Gastrocnemius medialis (tissue), 4 donors: ENCODE results near the gene GPRC5B. TPM values are rescaled to one million over a fixed set of nuclear protein-coding genes. Genes with fewer than 3 reads are reported as not detected.

ENCODE experiments used
- ATAC-seq, 2 donors: fragments of 150-250 bp; one replicate each; pipeline ENCODE4 v1.9.1; 2016
- DNase-seq, 2 donors: peaks; one replicate each; pipeline ENCODE4 v3.0.0-alpha.2; 2019
- H3K27ac ChIP-seq, 4 donors: fragments of 200-600 bp; sonication (generic); 1 replicate in 1 of 4; 2 replicates in 3 of 4; pipeline ENCODE4 v1.5.1; 2016 to 2018; ENCODE audit warnings: mild to moderate bottlenecking in 2 of 4, moderate library complexity in 1 of 4
- H3K27me3 ChIP-seq, 3 donors: fragments of 200-600 bp; sonication (generic) in 2 of 3; 1 replicate in 1 of 3; 2 replicates in 2 of 3; pipeline versions ENCODE4 v1.5.1 to v1.6.0; 2016 to 2019; ENCODE audit warnings: mild to moderate bottlenecking in 1 of 3, moderate library complexity in 1 of 3
- H3K36me3 ChIP-seq, 2 donors: fragments of 200-600 bp; sonication (generic) in 1 of 2; one replicate each; pipeline ENCODE4 v1.5.1; 2017 to 2018
- H3K4me1 ChIP-seq, 2 donors: fragments of 200-600 bp; sonication (generic) in 1 of 2; one replicate each; pipeline ENCODE4 v1.5.1; 2016 to 2017; ENCODE audit warnings: mild to moderate bottlenecking in 2 of 2
- H3K4me3 ChIP-seq, 4 donors: fragments of 200-600 bp; sonication (generic) in 3 of 4; 1 replicate in 1 of 4; 2 replicates in 3 of 4; pipeline ENCODE4 v1.5.1; 2016 to 2019; ENCODE audit warnings: mild to moderate bottlenecking in 2 of 4
- H3K9me3 ChIP-seq, 3 donors: fragments of 200-600 bp; sonication (generic) in 2 of 3; 1 replicate in 1 of 3; 2 replicates in 2 of 3; pipeline ENCODE4 v1.5.1; 2016 to 2019
- POLR2A ChIP-seq, 2 donors: fragments of 450-650 bp; IDR thresholded peaks; one replicate each; pipeline ENCODE4 v1.6.1; 2017; ENCODE audit warnings: antibody characterized with exemption in 2 of 2, mild to moderate bottlenecking in 2 of 2, moderate library complexity in 2 of 2
- in situ Hi-C, 4 donors: fragments of 200-750 bp; cut with MboI; loops; one replicate each; pipeline versions ENCODE4 v1.15.0 to v1.8.0; 2017; ENCODE audit warnings: low sequenced_read_pairs in 4 of 4
- intact Hi-C: fragments of 100-400 bp; cut with DNase I; formaldehyde crosslinking; loops from one replicate; pipeline ENCODE4 v1.15.1; 2023; ENCODE audit warnings: low total_unique reads
- total RNA-seq, 4 donors: library from RNA; depleted of rRNA; stranded (reverse); fragments of >200 nt; gene quantifications; one replicate each; pipeline versions ENCODE4 v1.1.0 to v1.2.3, GENCODE V29; 2016
- TF ChIP-seq, protein P1 (sequence below), 5 experiments: fragments of 450-650 bp in 3 of 5; fragments of 200-600 bp in 2 of 5; sonication (generic) in 2 of 5; IDR thresholded peaks in 4 of 5; conservative IDR thresholded peaks in 1 of 5; 1 replicate in 4 of 5; 2 replicates in 1 of 5; pipeline ENCODE4 v1.5.1; 2016 to 2019; ENCODE audit warnings: antibody characterized with exemption in 5 of 5, mild to moderate bottlenecking in 3 of 5, moderate library complexity in 3 of 5

Gene GPRC5B
- total RNA-seq, 4 donors from 2014 or later = 41.9 to 89.2 (median 71.3) TPM

DNA sequence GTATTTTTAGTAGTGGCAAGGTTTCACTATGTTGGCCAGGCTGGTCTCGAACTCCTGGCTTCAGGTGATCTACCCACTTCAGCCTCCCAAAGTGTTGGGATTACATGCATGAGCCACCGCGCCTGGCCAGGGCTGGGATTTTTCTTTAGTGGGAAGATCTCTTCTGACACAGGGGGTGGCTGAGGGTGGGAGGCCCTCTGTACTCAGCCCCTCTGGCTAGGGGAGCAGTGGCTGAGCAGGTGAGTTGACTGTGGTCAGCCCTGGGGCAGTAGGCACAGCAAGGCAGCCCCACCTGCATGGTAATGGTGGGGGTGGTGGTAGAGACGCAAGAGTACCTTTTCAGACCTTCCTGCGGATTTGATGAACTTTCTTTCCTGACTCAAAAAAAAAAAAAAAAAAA lies 12.3 kb upstream of the GPRC5B start:
- in situ Hi-C loops (loop anchor here in 1 of 4 donors (10.0 to 25.0 kb wide), 2 partner anchors 210 to 292 kb away; no protein-coding TSS in a partner anchor), intact Hi-C loops (no loop called here)
- ATAC-seq = no peak

DNA sequence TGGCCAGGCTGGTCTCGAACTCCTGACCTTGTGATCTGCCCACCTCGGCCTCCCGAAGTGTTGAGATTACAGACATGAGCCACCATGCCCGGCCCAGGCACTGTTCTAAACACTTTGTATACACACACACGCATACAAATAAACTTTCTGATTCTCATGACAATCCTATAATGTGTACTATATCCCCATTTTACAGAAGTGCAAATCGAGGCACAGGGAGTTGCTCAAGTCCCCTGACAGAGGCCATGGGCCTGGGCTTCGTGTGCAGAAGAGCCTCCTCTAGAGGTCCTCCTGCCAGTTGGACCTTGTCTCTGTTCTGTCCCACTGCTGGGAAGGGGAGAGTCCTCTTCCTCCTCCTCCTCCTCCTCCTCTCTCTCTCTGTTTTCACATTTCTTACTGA lies 9.9 kb upstream of the GPRC5B start:
- Histone ChIP-seq H3K27ac (no peak overlapping the region), H3K4me3 (no peak overlapping the region), H3K9me3 (no peaks in the 10 kb centered on the region), H3K36me3 (no peaks in the 10 kb centered on the region), H3K4me1 (no peaks in the 10 kb centered on the region), H3K27me3 (no peaks in the 10 kb centered on the region)
- in situ Hi-C loops = loop anchor here in 1 of 4 donors (10.0 to 25.0 kb wide), 2 partner anchors 207 to 290 kb away; no protein-coding TSS in a partner anchor
- intact Hi-C loops = no loop called here
- TF ChIP-seq, protein P1, sequence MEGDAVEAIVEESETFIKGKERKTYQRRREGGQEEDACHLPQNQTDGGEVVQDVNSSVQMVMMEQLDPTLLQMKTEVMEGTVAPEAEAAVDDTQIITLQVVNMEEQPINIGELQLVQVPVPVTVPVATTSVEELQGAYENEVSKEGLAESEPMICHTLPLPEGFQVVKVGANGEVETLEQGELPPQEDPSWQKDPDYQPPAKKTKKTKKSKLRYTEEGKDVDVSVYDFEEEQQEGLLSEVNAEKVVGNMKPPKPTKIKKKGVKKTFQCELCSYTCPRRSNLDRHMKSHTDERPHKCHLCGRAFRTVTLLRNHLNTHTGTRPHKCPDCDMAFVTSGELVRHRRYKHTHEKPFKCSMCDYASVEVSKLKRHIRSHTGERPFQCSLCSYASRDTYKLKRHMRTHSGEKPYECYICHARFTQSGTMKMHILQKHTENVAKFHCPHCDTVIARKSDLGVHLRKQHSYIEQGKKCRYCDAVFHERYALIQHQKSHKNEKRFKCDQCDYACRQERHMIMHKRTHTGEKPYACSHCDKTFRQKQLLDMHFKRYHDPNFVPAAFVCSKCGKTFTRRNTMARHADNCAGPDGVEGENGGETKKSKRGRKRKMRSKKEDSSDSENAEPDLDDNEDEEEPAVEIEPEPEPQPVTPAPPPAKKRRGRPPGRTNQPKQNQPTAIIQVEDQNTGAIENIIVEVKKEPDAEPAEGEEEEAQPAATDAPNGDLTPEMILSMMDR (IDR thresholded peaks at IDR 0.05 in 4 of 5, conservative IDR thresholded peaks at IDR 0.05 in 1 of 5) = no peak
- no peak for TF ChIP-seq POLR2A (IDR thresholded peaks at IDR 0.05)
- ATAC-seq (no peak), DNase-seq (no peak)

More for the DNA sequence above, 12.3 kb upstream of the GPRC5B start:
- no peak for DNase-seq
- Histone ChIP-seq H3K27ac (no peak overlapping the region), H3K36me3 (no peaks in the 10 kb centered on the region), H3K4me1 (no peaks in the 10 kb centered on the region), H3K27me3 (no peaks in the 10 kb centered on the region), H3K9me3 (no peaks in the 10 kb centered on the region), H3K4me3 (no peak overlapping the region)
- no peak for TF ChIP-seq POLR2A (IDR thresholded peaks at IDR 0.05)
- TF ChIP-seq, protein P1 (IDR thresholded peaks at IDR 0.05 in 4 of 5, conservative IDR thresholded peaks at IDR 0.05 in 1 of 5) = no peak

DNA sequence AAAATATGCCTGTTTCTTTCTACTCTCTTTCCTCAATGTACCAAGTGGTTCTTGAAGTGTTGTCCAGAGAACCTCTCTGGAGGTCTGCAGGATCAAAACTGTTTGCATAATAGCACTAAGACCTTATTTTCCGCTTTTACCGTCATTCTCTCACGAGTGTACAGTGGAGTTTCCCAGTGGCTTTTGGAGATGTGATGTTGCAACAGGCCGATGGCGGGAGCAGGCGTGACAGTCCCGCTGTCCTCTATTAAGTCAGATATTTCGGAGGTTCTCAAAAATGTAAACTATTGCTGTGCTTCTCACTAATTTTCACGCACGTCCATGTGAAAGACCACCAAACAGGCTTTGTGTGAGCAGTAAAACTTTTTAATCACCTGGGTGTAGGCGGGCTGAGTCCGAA lies 8.3 kb upstream of the GPRC5B start:
- H3K4me1 ChIP-seq = no peaks in the 10 kb centered on the region
- no peak overlapping the region for H3K4me3 ChIP-seq
- H3K27me3 ChIP-seq = no peaks in the 10 kb centered on the region
- H3K36me3 ChIP-seq = no peaks in the 10 kb centered on the region
- in situ Hi-C loops = loop anchor here in 1 of 4 donors (10.0 to 25.0 kb wide), 2 partner anchors 206 to 288 kb away; no protein-coding TSS in a partner anchor
- TF ChIP-seq POLR2A (IDR thresholded peaks at IDR 0.05) = no peak
- TF ChIP-seq, protein P1 (IDR thresholded peaks at IDR 0.05 in 4 of 5, conservative IDR thresholded peaks at IDR 0.05 in 1 of 5) = no peak
- intact Hi-C loops = no loop called here
- ATAC-seq (no peak), DNase-seq (no peak)
- no peak overlapping the region for H3K27ac ChIP-seq
- no peaks in the 10 kb centered on the region for H3K9me3 ChIP-seq

DNA sequence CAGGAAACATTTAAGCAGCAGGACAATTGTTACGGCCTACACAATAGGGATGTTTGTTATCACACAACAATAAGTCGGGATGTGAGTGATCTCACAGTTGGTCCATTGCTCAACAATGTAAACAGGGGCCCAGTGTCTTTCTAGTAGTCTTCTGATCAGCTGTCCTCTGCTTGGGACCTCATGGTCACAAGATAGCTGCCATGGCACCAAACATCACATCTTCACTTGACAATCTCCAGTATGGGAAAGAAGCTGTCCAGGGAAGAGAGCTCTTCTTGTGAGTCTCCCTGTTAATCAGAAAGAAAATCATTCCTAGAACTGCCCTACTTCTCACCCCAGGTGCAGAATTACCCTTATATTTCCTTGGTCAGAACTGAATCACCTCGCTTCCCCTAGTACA lies 6.3 kb upstream of the GPRC5B start:
- no peaks in the 10 kb centered on the region for H3K36me3 ChIP-seq
- no peak overlapping the region for H3K4me3 ChIP-seq
- no peak for DNase-seq
- ATAC-seq = no peak
- no peaks in the 10 kb centered on the region for H3K9me3 ChIP-seq
- H3K27me3 ChIP-seq = no peaks in the 10 kb centered on the region
- intact Hi-C loops = no loop called here
- in situ Hi-C loops = loop anchor here in 1 of 4 donors (10.0 to 25.0 kb wide), 2 partner anchors 204 to 286 kb away; no protein-coding TSS in a partner anchor
- H3K4me1 ChIP-seq = peaks cover 3 to 8% of the 10 kb centered on the region in 2 donors
- no peak overlapping the region for H3K27ac ChIP-seq
- no peak for TF ChIP-seq POLR2A (IDR thresholded peaks at IDR 0.05)
- TF ChIP-seq, protein P1 (IDR thresholded peaks at IDR 0.05 in 4 of 5, conservative IDR thresholded peaks at IDR 0.05 in 1 of 5) = no peak
